Keratinocyte (primary cell): ENCODE measurements around the gene CHST12. TPM values are rescaled to one million over a fixed set of nuclear protein-coding genes. Genes with fewer than 3 reads are reported as not detected.

Experiments
- DNase-seq: peaks from one replicate; pipeline ENCODE4 v3.0.0-alpha.2; 2011; ENCODE audit warnings: low read depth, missing footprints, low spot score
- FAIRE-seq: peaks from 2 replicates; lab custom pipeline; 2011; peaks lifted over from hg19 to GRCh38; lab: Jason Lieb, UNC
- H2AFZ ChIP-seq: 2 replicates; pipeline ENCODE4 v1.6.0; 2012; ENCODE audit warnings: low read length, control low read depth, inconsistent platforms; ENCODE audit not compliant: control insufficient read depth
- H3K27ac ChIP-seq: 2 replicates; pipeline ENCODE4 v1.5.1; 2011; ENCODE audit warnings: low read length; ENCODE audit not compliant: control insufficient read depth, insufficient read depth
- H3K27me3 ChIP-seq: 3 replicates; pipeline ENCODE4 v1.6.0; 2011; ENCODE audit warnings: low read length; ENCODE audit not compliant: control insufficient read depth, insufficient read depth; ENCODE audit errors: extremely low read depth
- H3K36me3 ChIP-seq, 2 experiments: 2 replicates in 1 of 2; 3 replicates in 1 of 2; pipeline ENCODE4 v1.5.1; 2011; ENCODE audit warnings: low read length in 2 of 2, mild to moderate bottlenecking in 1 of 2; ENCODE audit not compliant: control insufficient read depth in 2 of 2, insufficient read depth in 2 of 2; ENCODE audit errors: extremely low read depth in 1 of 2
- H3K4me1 ChIP-seq: 3 replicates; pipeline ENCODE4 v1.5.1; 2011; ENCODE audit warnings: low read length; ENCODE audit not compliant: control insufficient read depth, insufficient read depth; ENCODE audit errors: extremely low read depth
- H3K4me2 ChIP-seq: 3 replicates; pipeline ENCODE4 v1.6.0; 2011; ENCODE audit warnings: low read depth, low read length; ENCODE audit not compliant: control insufficient read depth, insufficient read depth; ENCODE audit errors: extremely low read depth
- H3K4me3 ChIP-seq, 3 experiments: fragments of 200-600 bp in 1 of 3; sonication (generic) in 1 of 3; 2 replicates in 2 of 3; 3 replicates in 1 of 3; pipeline ENCODE4 v1.5.1; 2011 to 2016; ENCODE audit warnings: low read length in 3 of 3, mild to moderate bottlenecking in 3 of 3, control low read depth in 2 of 3, inconsistent platforms in 1 of 3, low read depth in 1 of 3, mixed read lengths in 1 of 3, mixed run types in 1 of 3, moderate library complexity in 1 of 3; ENCODE audit not compliant: control insufficient read depth in 2 of 3, insufficient read depth in 2 of 3; ENCODE audit errors: extremely low read depth in 1 of 3
- H3K79me2 ChIP-seq: 2 replicates; pipeline ENCODE4 v1.6.0; 2012; ENCODE audit warnings: low read length; ENCODE audit not compliant: control insufficient read depth, insufficient read depth
- H3K9ac ChIP-seq: 3 replicates; pipeline ENCODE4 v1.6.0; 2011; ENCODE audit warnings: low read length; ENCODE audit not compliant: control insufficient read depth, insufficient read depth; ENCODE audit errors: extremely low read depth
- H3K9me1 ChIP-seq: 3 replicates; pipeline ENCODE4 v1.6.0; 2011; ENCODE audit warnings: low read length; ENCODE audit not compliant: control insufficient read depth, insufficient read depth; ENCODE audit errors: extremely low read depth
- H3K9me3 ChIP-seq: 2 replicates; pipeline ENCODE4 v1.5.1; 2012; ENCODE audit warnings: low read depth, low read length; ENCODE audit not compliant: control insufficient read depth
- H4K20me1 ChIP-seq: 3 replicates; pipeline ENCODE4 v1.6.0; 2011; ENCODE audit warnings: low read length; ENCODE audit not compliant: control insufficient read depth, insufficient read depth; ENCODE audit errors: extremely low read depth
- EZH2 ChIP-seq: IDR thresholded peaks from one replicate; pipeline ENCODE4 v1.6.1; 2012; ENCODE audit warnings: inconsistent platforms, mild to moderate bottlenecking, low read length, moderate library complexity
- dilution Hi-C: fragments of 300-500 bp; cut with MboI; formaldehyde crosslinking; loops from one replicate; pipeline ENCODE4 v1.7.0; 2020; ENCODE audit warnings: low sequenced_read_pairs; ENCODE audit not compliant: extremely low pct_ligation_motif_present
- polyA plus RNA-seq, 5 experiments: library from polyadenylated mRNA; depleted of rRNA in 3 of 5; stranded (reverse) in 3 of 5; stranded (forward) in 1 of 5; unstranded in 1 of 5; fragments of >200 nt; gene quantifications; 1 replicate in 1 of 5; 2 replicates in 3 of 5; 3 replicates in 1 of 5; pipeline versions ENCODE4 v1.2.1 to v1.2.3, GENCODE V29; 2011 to 2012; ENCODE audit warnings: missing spikeins in 2 of 5, low read depth in 1 of 5, low replicate concordance in 1 of 5
- TF ChIP-seq, protein P1 (sequence below), 3 experiments: IDR thresholded peaks in 1 of 3; conservative IDR thresholded peaks in 1 of 3; optimal IDR thresholded peaks in 1 of 3; 2 replicates in 2 of 3; 3 replicates in 1 of 3; pipeline versions ENCODE3 to v1.5.1; 2011; ENCODE audit warnings: low read length in 3 of 3, mild to moderate bottlenecking in 3 of 3, moderate library complexity in 2 of 3, control low read depth in 1 of 3, inconsistent platforms in 1 of 3; ENCODE audit not compliant: insufficient read depth in 2 of 3; ENCODE audit errors: extremely low read depth in 1 of 3

Gene CHST12
- polyA plus RNA-seq, 1 donor (not counting 4 experiments of a cell fraction or from before 2014, with no cell fraction given), result 5.0 TPM

DNA sequence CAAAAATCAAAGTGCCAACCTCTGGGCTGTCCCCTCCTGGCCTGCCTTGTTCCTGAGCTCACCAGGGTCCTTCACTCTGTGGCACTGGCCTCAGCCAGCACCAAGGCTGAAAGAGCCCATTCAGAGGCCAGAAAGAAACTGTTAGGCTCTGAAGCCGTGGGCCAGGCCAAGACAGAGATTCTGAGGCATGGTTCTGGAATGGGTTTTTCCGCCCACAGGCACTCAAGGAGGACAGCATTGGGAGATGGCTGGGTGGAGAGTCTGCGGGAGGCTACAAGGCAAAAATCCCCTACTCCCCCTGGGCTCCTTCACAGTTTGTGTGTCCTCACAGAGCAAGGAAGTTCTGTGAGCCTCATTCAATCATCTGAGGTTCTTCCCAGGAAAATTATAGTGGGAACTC, 41.1 kb downstream of the CHST12 start:
- H3K9ac ChIP-seq, result no peak overlapping the region
- FAIRE-seq (no peak), DNase-seq (no peak)
- dilution Hi-C loops, result no loop called here
- H3K36me3 ChIP-seq, result no peaks in the 10 kb centered on the region
- H3K4me1 ChIP-seq, result peaks cover 14% of the 10 kb centered on the region
- H3K27me3 ChIP-seq, result no peaks in the 10 kb centered on the region
- no peaks in the 10 kb centered on the region for H3K9me1 ChIP-seq
- H3K27ac ChIP-seq, result no peak overlapping the region
- H4K20me1 ChIP-seq, result no peaks in the 10 kb centered on the region
- H2AFZ ChIP-seq, result no peak overlapping the region
- H3K79me2 ChIP-seq, result no peaks in the 10 kb centered on the region
- no peak overlapping the region for H3K4me3 ChIP-seq
- no peaks in the 10 kb centered on the region for H3K9me3 ChIP-seq
- H3K4me2 ChIP-seq, result no peak overlapping the region
- TF ChIP-seq, protein P1, sequence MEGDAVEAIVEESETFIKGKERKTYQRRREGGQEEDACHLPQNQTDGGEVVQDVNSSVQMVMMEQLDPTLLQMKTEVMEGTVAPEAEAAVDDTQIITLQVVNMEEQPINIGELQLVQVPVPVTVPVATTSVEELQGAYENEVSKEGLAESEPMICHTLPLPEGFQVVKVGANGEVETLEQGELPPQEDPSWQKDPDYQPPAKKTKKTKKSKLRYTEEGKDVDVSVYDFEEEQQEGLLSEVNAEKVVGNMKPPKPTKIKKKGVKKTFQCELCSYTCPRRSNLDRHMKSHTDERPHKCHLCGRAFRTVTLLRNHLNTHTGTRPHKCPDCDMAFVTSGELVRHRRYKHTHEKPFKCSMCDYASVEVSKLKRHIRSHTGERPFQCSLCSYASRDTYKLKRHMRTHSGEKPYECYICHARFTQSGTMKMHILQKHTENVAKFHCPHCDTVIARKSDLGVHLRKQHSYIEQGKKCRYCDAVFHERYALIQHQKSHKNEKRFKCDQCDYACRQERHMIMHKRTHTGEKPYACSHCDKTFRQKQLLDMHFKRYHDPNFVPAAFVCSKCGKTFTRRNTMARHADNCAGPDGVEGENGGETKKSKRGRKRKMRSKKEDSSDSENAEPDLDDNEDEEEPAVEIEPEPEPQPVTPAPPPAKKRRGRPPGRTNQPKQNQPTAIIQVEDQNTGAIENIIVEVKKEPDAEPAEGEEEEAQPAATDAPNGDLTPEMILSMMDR (optimal IDR thresholded peaks at IDR 0.05 in 1 of 3, IDR thresholded peaks at IDR 0.05 in 1 of 3, conservative IDR thresholded peaks at IDR 0.05 in 1 of 3; ENCODE audit: extremely low read depth in 1 of 3, insufficient read depth in 2 of 3, low read length in 3 of 3), result no peak
- TF ChIP-seq EZH2, result no peak

DNA sequence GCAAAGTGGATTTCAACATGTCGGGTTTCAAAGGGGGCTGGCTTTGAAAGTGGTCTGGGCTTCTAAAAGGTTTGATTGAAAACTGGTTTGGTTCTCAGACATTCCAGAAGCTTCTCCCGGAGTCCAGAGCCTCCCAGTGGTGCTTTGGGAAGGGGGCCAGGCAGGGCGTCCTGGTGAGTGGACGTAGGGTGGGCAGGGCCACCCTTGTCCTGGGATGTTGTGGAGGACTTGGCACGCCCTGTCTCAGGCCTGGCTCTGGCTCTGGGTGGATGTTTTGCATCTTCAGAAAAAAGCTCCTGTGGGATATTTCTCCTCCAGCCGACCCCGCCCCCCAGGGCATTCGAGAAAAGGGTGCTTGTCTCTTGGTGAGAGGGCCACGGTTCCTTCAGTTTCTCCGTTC, 41.6 kb downstream of the CHST12 start:
- no peak for FAIRE-seq
- no peak overlapping the region for H3K9ac ChIP-seq
- TF ChIP-seq, protein P1 (optimal IDR thresholded peaks at IDR 0.05 in 1 of 3, IDR thresholded peaks at IDR 0.05 in 1 of 3, conservative IDR thresholded peaks at IDR 0.05 in 1 of 3; ENCODE audit: extremely low read depth in 1 of 3, insufficient read depth in 2 of 3, low read length in 3 of 3), result no peak
- no peak for TF ChIP-seq EZH2
- H3K9me1 ChIP-seq, result no peaks in the 10 kb centered on the region
- H3K9me3 ChIP-seq, result no peaks in the 10 kb centered on the region
- H3K27me3 ChIP-seq, result peaks cover 3% of the 10 kb centered on the region
- H3K4me2 ChIP-seq, result no peak overlapping the region
- H2AFZ ChIP-seq, result no peak overlapping the region
- H3K4me3 ChIP-seq, result no peak overlapping the region
- no peak overlapping the region for H3K27ac ChIP-seq
- dilution Hi-C loops, result no loop called here
- H3K36me3 ChIP-seq, result no peaks in the 10 kb centered on the region
- no peaks in the 10 kb centered on the region for H3K79me2 ChIP-seq
- no peak for DNase-seq
- H3K4me1 ChIP-seq, result peaks cover 12% of the 10 kb centered on the region
- no peaks in the 10 kb centered on the region for H4K20me1 ChIP-seq
